ENCODE measurements around the gene AACS.

The AACS gene

GRCh38 chr12:125129179-125129571 lies 63.9 kb downstream of the AACS start:
- DNase-seq, result no peak
- no peaks in the 10 kb centered on the region for H3K79me1 ChIP-seq (ENCODE audit: low read length)
- peaks cover 5% of the 10 kb centered on the region for H3K36me3 ChIP-seq (ENCODE audit: control insufficient read depth, insufficient read depth, low read length)
- H3K9ac ChIP-seq (ENCODE audit: low read length), result no peak overlapping the region
- no peak overlapping the region for H2BK5ac ChIP-seq (ENCODE audit: low read length)
- H4K8ac ChIP-seq (ENCODE audit: low read depth, low read length), result no peak overlapping the region
- H3K27ac ChIP-seq (ENCODE audit: low read depth, low read length), result no peak overlapping the region
- no peak overlapping the region for H4K5ac ChIP-seq (ENCODE audit: low read length)
- no peak overlapping the region for H3K4ac ChIP-seq (ENCODE audit: low read depth, low read length)
- WGBS (ENCODE audit: extremely low coverage, insufficient coverage, low lambda C conversion rate), result no CpG with 5 or more reads among the region's 10 CpGs
- H3K79me2 ChIP-seq (ENCODE audit: control insufficient read depth, insufficient read depth, low read length), result no peaks in the 10 kb centered on the region
- H3K4me1 ChIP-seq (ENCODE audit: control insufficient read depth, low read depth, low read length), result no peaks in the 10 kb centered on the region
- H2BK120ac ChIP-seq (ENCODE audit: low read depth, low read length), result no peak overlapping the region
- H2AK5ac ChIP-seq (ENCODE audit: low read length), result no peak overlapping the region
- no peaks in the 10 kb centered on the region for H3K27me3 ChIP-seq (ENCODE audit: insufficient read depth, low read length, poor library complexity)
- H3K23ac ChIP-seq (ENCODE audit: low read length), result no peak overlapping the region
- H3K4me3 ChIP-seq (ENCODE audit: low read length), result no peak overlapping the region
- H3K18ac ChIP-seq (ENCODE audit: low read length), result no peak overlapping the region
- H3K4me2 ChIP-seq (ENCODE audit: low read length), result no peak overlapping the region
- H3K56ac ChIP-seq (ENCODE audit: low read length), result no peak overlapping the region
- no peak overlapping the region for H2BK15ac ChIP-seq (replicated peaks; ENCODE audit: low read depth)

GRCh38 chr12:125129591-125130255 lies 64.5 kb downstream of the AACS start:
- peaks cover 3% of the 10 kb centered on the region for H3K36me3 ChIP-seq (ENCODE audit: control insufficient read depth, insufficient read depth, low read length)
- no peak overlapping the region for H3K4me3 ChIP-seq (ENCODE audit: low read length)
- H4K5ac ChIP-seq (ENCODE audit: low read length), result no peak overlapping the region
- no peaks in the 10 kb centered on the region for H3K79me2 ChIP-seq (ENCODE audit: control insufficient read depth, insufficient read depth, low read length)
- H3K27ac ChIP-seq (ENCODE audit: low read depth, low read length), result no peak overlapping the region
- no peak overlapping the region for H3K23ac ChIP-seq (ENCODE audit: low read length)
- no peak overlapping the region for H3K4ac ChIP-seq (ENCODE audit: low read depth, low read length)
- no peak overlapping the region for H2AK5ac ChIP-seq (ENCODE audit: low read length)
- no peak overlapping the region for H2BK5ac ChIP-seq (ENCODE audit: low read length)
- no peak overlapping the region for H3K9ac ChIP-seq (ENCODE audit: low read length)
- H3K79me1 ChIP-seq (ENCODE audit: low read length), result no peaks in the 10 kb centered on the region
- H4K8ac ChIP-seq (ENCODE audit: low read depth, low read length), result no peak overlapping the region
- no peaks in the 10 kb centered on the region for H3K4me1 ChIP-seq (ENCODE audit: control insufficient read depth, low read depth, low read length)
- no peak overlapping the region for H3K18ac ChIP-seq (ENCODE audit: low read length)
- WGBS (ENCODE audit: extremely low coverage, insufficient coverage, low lambda C conversion rate), result no CpG with 5 or more reads among the region's 18 CpGs
- DNase-seq, result no peak
- H3K27me3 ChIP-seq (ENCODE audit: insufficient read depth, low read length, poor library complexity), result no peaks in the 10 kb centered on the region
- H2BK120ac ChIP-seq (ENCODE audit: low read depth, low read length), result no peak overlapping the region
- no peak overlapping the region for H3K4me2 ChIP-seq (ENCODE audit: low read length)
- no peak overlapping the region for H3K56ac ChIP-seq (ENCODE audit: low read length)
- H2BK15ac ChIP-seq (replicated peaks; ENCODE audit: low read depth), result no peak overlapping the region

GRCh38 chr12:125131958-125132357 lies 66.7 kb downstream of the AACS start:
- WGBS (ENCODE audit: extremely low coverage, insufficient coverage, low lambda C conversion rate), result no CpG with 5 or more reads among the region's 8 CpGs

GRCh38 chr12:125132698-125133400 lies 67.6 kb downstream of the AACS start:
- H3K4me2 ChIP-seq (ENCODE audit: low read length), result no peak overlapping the region
- no peaks in the 10 kb centered on the region for H3K36me3 ChIP-seq (ENCODE audit: control insufficient read depth, insufficient read depth, low read length)
- H3K79me1 ChIP-seq (ENCODE audit: low read length), result no peaks in the 10 kb centered on the region
- H2BK15ac ChIP-seq (replicated peaks; ENCODE audit: low read depth), result no peak overlapping the region
- no peak overlapping the region for H2BK5ac ChIP-seq (ENCODE audit: low read length)
- H2BK120ac ChIP-seq (ENCODE audit: low read depth, low read length), result no peak overlapping the region
- no peak overlapping the region for H4K5ac ChIP-seq (ENCODE audit: low read length)
- H3K18ac ChIP-seq (ENCODE audit: low read length), result no peak overlapping the region
- no peaks in the 10 kb centered on the region for H3K79me2 ChIP-seq (ENCODE audit: control insufficient read depth, insufficient read depth, low read length)
- no peak for DNase-seq
- no peak overlapping the region for H3K56ac ChIP-seq (ENCODE audit: low read length)
- no peak overlapping the region for H2AK5ac ChIP-seq (ENCODE audit: low read length)
- no peak overlapping the region for H4K8ac ChIP-seq (ENCODE audit: low read depth, low read length)
- H3K4ac ChIP-seq (ENCODE audit: low read depth, low read length), result no peak overlapping the region
- no peaks in the 10 kb centered on the region for H3K4me1 ChIP-seq (ENCODE audit: control insufficient read depth, low read depth, low read length)
- H3K9ac ChIP-seq (ENCODE audit: low read length), result no peak overlapping the region
- H3K4me3 ChIP-seq (ENCODE audit: low read length), result no peak overlapping the region
- no peaks in the 10 kb centered on the region for H3K27me3 ChIP-seq (ENCODE audit: insufficient read depth, low read length, poor library complexity)
- H3K23ac ChIP-seq (ENCODE audit: low read length), result no peak overlapping the region
- no peak overlapping the region for H3K27ac ChIP-seq (ENCODE audit: low read depth, low read length)
- WGBS (ENCODE audit: extremely low coverage, insufficient coverage, low lambda C conversion rate), result no CpG with 5 or more reads among the region's 16 CpGs

More at GRCh38 chr12:125131958-125132357, 66.7 kb downstream of the AACS start:
- no peak overlapping the region for H3K27ac ChIP-seq (ENCODE audit: low read depth, low read length)
- H3K4ac ChIP-seq (ENCODE audit: low read depth, low read length), result no peak overlapping the region
- H3K4me3 ChIP-seq (ENCODE audit: low read length), result no peak overlapping the region
- no peaks in the 10 kb centered on the region for H3K79me2 ChIP-seq (ENCODE audit: control insufficient read depth, insufficient read depth, low read length)
- H2BK120ac ChIP-seq (ENCODE audit: low read depth, low read length), result no peak overlapping the region
- no peak overlapping the region for H3K9ac ChIP-seq (ENCODE audit: low read length)
- H3K18ac ChIP-seq (ENCODE audit: low read length), result no peak overlapping the region
- DNase-seq, result no peak
- H3K4me2 ChIP-seq (ENCODE audit: low read length), result no peak overlapping the region
- H3K23ac ChIP-seq (ENCODE audit: low read length), result no peak overlapping the region
- H2BK15ac ChIP-seq (replicated peaks; ENCODE audit: low read depth), result no peak overlapping the region
- no peak overlapping the region for H4K8ac ChIP-seq (ENCODE audit: low read depth, low read length)
- no peaks in the 10 kb centered on the region for H3K36me3 ChIP-seq (ENCODE audit: control insufficient read depth, insufficient read depth, low read length)
- H3K56ac ChIP-seq (ENCODE audit: low read length), result no peak overlapping the region
- no peaks in the 10 kb centered on the region for H3K27me3 ChIP-seq (ENCODE audit: insufficient read depth, low read length, poor library complexity)
- H3K79me1 ChIP-seq (ENCODE audit: low read length), result no peaks in the 10 kb centered on the region
- no peak overlapping the region for H4K5ac ChIP-seq (ENCODE audit: low read length)
- no peak overlapping the region for H2AK5ac ChIP-seq (ENCODE audit: low read length)
- no peak overlapping the region for H2BK5ac ChIP-seq (ENCODE audit: low read length)
- no peaks in the 10 kb centered on the region for H3K4me1 ChIP-seq (ENCODE audit: control insufficient read depth, low read depth, low read length)

GRCh38 chr12:125133616-125134015 lies 68.4 kb downstream of the AACS start:
- no peak overlapping the region for H3K18ac ChIP-seq (ENCODE audit: low read length)
- no peak for DNase-seq
- WGBS (ENCODE audit: extremely low coverage, insufficient coverage, low lambda C conversion rate), result no CpG with 5 or more reads among the region's 12 CpGs
- no peaks in the 10 kb centered on the region for H3K27me3 ChIP-seq (ENCODE audit: insufficient read depth, low read length, poor library complexity)
- H4K8ac ChIP-seq (ENCODE audit: low read depth, low read length), result no peak overlapping the region
- no peak overlapping the region for H2BK120ac ChIP-seq (ENCODE audit: low read depth, low read length)
- H2BK15ac ChIP-seq (replicated peaks; ENCODE audit: low read depth), result no peak overlapping the region
- H3K23ac ChIP-seq (ENCODE audit: low read length), result no peak overlapping the region
- no peaks in the 10 kb centered on the region for H3K79me1 ChIP-seq (ENCODE audit: low read length)
- H3K27ac ChIP-seq (ENCODE audit: low read depth, low read length), result no peak overlapping the region
- no peak overlapping the region for H4K5ac ChIP-seq (ENCODE audit: low read length)
- H3K4ac ChIP-seq (ENCODE audit: low read depth, low read length), result no peak overlapping the region
- no peaks in the 10 kb centered on the region for H3K36me3 ChIP-seq (ENCODE audit: control insufficient read depth, insufficient read depth, low read length)
- no peak overlapping the region for H2AK5ac ChIP-seq (ENCODE audit: low read length)
- H3K9ac ChIP-seq (ENCODE audit: low read length), result no peak overlapping the region
- no peak overlapping the region for H3K4me3 ChIP-seq (ENCODE audit: low read length)
- H3K56ac ChIP-seq (ENCODE audit: low read length), result no peak overlapping the region
- H2BK5ac ChIP-seq (ENCODE audit: low read length), result no peak overlapping the region
- H3K4me1 ChIP-seq (ENCODE audit: control insufficient read depth, low read depth, low read length), result no peaks in the 10 kb centered on the region
- H3K4me2 ChIP-seq (ENCODE audit: low read length), result no peak overlapping the region
- H3K79me2 ChIP-seq (ENCODE audit: control insufficient read depth, insufficient read depth, low read length), result no peaks in the 10 kb centered on the region

Measured in mesendoderm (in vitro differentiated cells).